ENCODE results near the gene PPP1R13B. TPM values are rescaled to one million over a fixed set of nuclear protein-coding genes. Genes with fewer than 3 reads are reported as not detected.

PPP1R13B gene
- total and polyA plus RNA-seq, 12 donors: 9.6 to 42.4 (median 22.6) TPM

GRCh38 chr14:103711516-103712431 lies 135.6 kb downstream of the PPP1R13B start:
- Histone ChIP-seq H3K4me3 (no peak overlapping the region), H3K27me3 (no peaks in the 10 kb centered on the region), H3K27ac (peak overlapping the region in 2 of 5 donors; percentile 26 to 78), H3K36me3 (replicated peaks in 1 of 2) (no peaks in the 10 kb centered on the region), H3K4me1 (replicated peaks in 1 of 2) (peaks cover 5 to 12% of the 10 kb centered on the region in 2 donors), H3K9me3 (replicated peaks in 1 of 3) (no peaks in the 10 kb centered on the region)
- 41 to 61% (median 58%) methylated on average over 15 to 27 of the region's 27 CpGs for WGBS, 4 donors
- TF ChIP-seq POLR2A (IDR thresholded peaks at IDR 0.05): no peak
- no peak for TF ChIP-seq CTCF (IDR thresholded peaks at IDR 0.05)
- DNase-seq: peak in 2 of 7 donors; percentile 48 to 58
- intact Hi-C loops (cut with DNase I): no loop called here

GRCh38 chr14:103710771-103711377 lies 136.5 kb downstream of the PPP1R13B start:
- TF ChIP-seq CTCF (IDR thresholded peaks at IDR 0.05) (no peak), POLR2A (IDR thresholded peaks at IDR 0.05) (no peak)
- Histone ChIP-seq H3K4me3 (no peak overlapping the region), H3K27ac (no peak overlapping the region), H3K9me3 (replicated peaks in 1 of 3) (no peaks in the 10 kb centered on the region), H3K4me1 (replicated peaks in 1 of 2) (peaks cover 5 to 7% of the 10 kb centered on the region in 2 donors), H3K36me3 (replicated peaks in 1 of 2) (no peaks in the 10 kb centered on the region), H3K27me3 (no peaks in the 10 kb centered on the region)
- intact Hi-C loops (cut with DNase I): no loop called here
- DNase-seq: no peak
- 69 to 84% (median 76%) methylated on average over 9 of the region's 9 CpGs for WGBS, 4 donors

- intact Hi-C loops (cut with DNase I): no loop called here
- Histone ChIP-seq H3K27me3 (no peaks in the 10 kb centered on the region), H3K9me3 (replicated peaks in 1 of 3) (no peaks in the 10 kb centered on the region), H3K36me3 (replicated peaks in 1 of 2) (no peaks in the 10 kb centered on the region), H3K4me1 (replicated peaks in 1 of 2) (peaks cover 2 to 4% of the 10 kb centered on the region in 2 donors), H3K4me3 (no peak overlapping the region), H3K27ac (no peak overlapping the region)
- DNase-seq: no peak
- 86 to 88% (median 87%) methylated on average over 11 to 15 of the region's 15 CpGs for WGBS, 4 donors
- no peak for TF ChIP-seq POLR2A (IDR thresholded peaks at IDR 0.05)
- no peak for TF ChIP-seq CTCF (IDR thresholded peaks at IDR 0.05)
Observed at GRCh38 chr14:103709814-103710213, 137.6 kb downstream of the PPP1R13B start.

GRCh38 chr14:103708750-103709187 lies 138.6 kb downstream of the PPP1R13B start:
- H3K27me3 ChIP-seq: no peaks in the 10 kb centered on the region
- no peak overlapping the region for H3K27ac ChIP-seq
- 79 to 81% (median 80%) methylated on average over 18 of the region's 18 CpGs for WGBS, 4 donors
- no peaks in the 10 kb centered on the region for H3K9me3 ChIP-seq (replicated peaks in 1 of 3)
- TF ChIP-seq CTCF (IDR thresholded peaks at IDR 0.05) (no peak), POLR2A (IDR thresholded peaks at IDR 0.05) (no peak)
- H3K4me3 ChIP-seq: no peak overlapping the region
- intact Hi-C loops (cut with DNase I): no loop called here
- H3K36me3 ChIP-seq (replicated peaks in 1 of 2): no peaks in the 10 kb centered on the region
- no peaks in the 10 kb centered on the region for H3K4me1 ChIP-seq (replicated peaks in 1 of 2)
- no peak for DNase-seq

Measured in adrenal gland (tissue), 12 donors.